HG03025 (cell line): ENCODE data around the gene CAPN5.

Experiments
- ATAC-seq: cut with Tn5 transposase; IDR thresholded peaks from one replicate; pipeline ENCODE4 v1.9.1; 2021; ENCODE audit warnings: mild to moderate bottlenecking, moderate library complexity; ENCODE audit not compliant: unreplicated experiment, low FRiP score

The CAPN5 gene

GRCh38 chr11:77063407-77063806 is 3.4 kb upstream of the CAPN5 start:
- ATAC-seq, result no peak

GRCh38 chr11:77063861-77064260 is 2.9 kb upstream of the CAPN5 start:
- ATAC-seq, result no peak

- ATAC-seq, result no peak
Measured at GRCh38 chr11:77064648-77065217, 2.0 kb upstream of the CAPN5 start.

- no peak for ATAC-seq
Measured at GRCh38 chr11:77065878-77066228, 918 bp upstream of the CAPN5 start.

- no peak for ATAC-seq
Measured at GRCh38 chr11:77067861-77068443, 1.2 kb downstream of the CAPN5 start.

GRCh38 chr11:77068457-77069335 is 1.9 kb downstream of the CAPN5 start:
- no peak for ATAC-seq

- ATAC-seq, result no peak
Measured at GRCh38 chr11:77069336-77069968, 2.7 kb downstream of the CAPN5 start.

- no peak for ATAC-seq
Measured at GRCh38 chr11:77069969-77070582, 3.3 kb downstream of the CAPN5 start.

- no peak for ATAC-seq
Measured at GRCh38 chr11:77071077-77071476, 4.3 kb downstream of the CAPN5 start.

GRCh38 chr11:77071671-77072605 is 5.2 kb downstream of the CAPN5 start:
- no peak for ATAC-seq

- ATAC-seq, result no peak
Measured at GRCh38 chr11:77072851-77073327, 6.1 kb downstream of the CAPN5 start.

GRCh38 chr11:77073328-77074001 is 6.7 kb downstream of the CAPN5 start:
- no peak for ATAC-seq

- ATAC-seq, result no peak
Measured at GRCh38 chr11:77074205-77074604, 7.4 kb downstream of the CAPN5 start.

GRCh38 chr11:77074626-77075221 is 8.0 kb downstream of the CAPN5 start:
- no peak for ATAC-seq

GRCh38 chr11:77075425-77075905 is 8.7 kb downstream of the CAPN5 start:
- ATAC-seq, result no peak

- no peak for ATAC-seq
Measured at GRCh38 chr11:77079666-77080065, 12.9 kb downstream of the CAPN5 start.

GRCh38 chr11:77080643-77081210 is 14.0 kb downstream of the CAPN5 start:
- no peak for ATAC-seq

- ATAC-seq, result no peak
Measured at GRCh38 chr11:77081381-77081851, 14.6 kb downstream of the CAPN5 start.
